ENCODE measurements around the gene CLIP2.
A peak's percentile ranks its signal among the peaks of the same experiment; 100 is the strongest.
"Not testable (repeated sequence)": the region's sequence is repeated elsewhere in the genome, so short reads cannot be mapped to it uniquely, and the experiment has no call there.

The CLIP2 gene

DNA sequence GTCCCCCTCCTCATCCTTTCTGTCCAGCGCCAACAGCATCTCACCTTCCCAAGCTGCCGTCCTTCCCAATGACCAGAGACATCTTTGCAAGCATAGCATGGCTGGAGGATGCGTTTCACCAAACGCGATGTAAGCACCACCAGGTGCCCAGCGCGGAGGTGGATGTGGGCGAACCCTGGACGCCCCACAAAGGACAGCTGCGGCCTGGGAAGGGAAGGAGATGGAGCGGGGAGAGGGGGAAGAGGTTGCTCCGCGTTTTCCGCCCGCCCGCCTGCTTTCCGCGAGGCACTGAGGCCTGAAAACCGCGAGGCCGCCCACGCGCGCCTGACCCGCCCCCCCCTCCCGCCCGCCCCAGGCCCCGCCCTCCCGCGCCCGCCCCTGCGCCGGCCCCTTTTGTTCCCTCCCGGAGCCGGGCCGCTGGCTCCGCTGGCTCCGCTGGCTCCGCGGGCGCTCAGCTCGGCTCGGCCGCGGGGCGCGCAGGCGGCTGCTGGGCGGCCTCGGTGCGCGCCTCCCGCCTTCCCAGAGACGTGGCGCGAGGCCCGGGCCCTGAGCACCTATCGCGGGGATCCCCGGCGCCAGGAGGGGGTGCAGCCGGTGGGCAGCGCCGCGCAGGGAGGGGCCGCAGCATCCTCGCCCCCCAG lies at the start of gene CLIP2:
Gene CLIP2 (plus strand): TSS at position 390 of the 641 bp plus-strand sequence. CDS start 28,140 bp downstream, outside the sequence.
- peak; percentile 40 to 59 (median 51) for DNase-seq (ENCODE audit: low read depth in 2 of 3, low spot score in 2 of 3)

DNA sequence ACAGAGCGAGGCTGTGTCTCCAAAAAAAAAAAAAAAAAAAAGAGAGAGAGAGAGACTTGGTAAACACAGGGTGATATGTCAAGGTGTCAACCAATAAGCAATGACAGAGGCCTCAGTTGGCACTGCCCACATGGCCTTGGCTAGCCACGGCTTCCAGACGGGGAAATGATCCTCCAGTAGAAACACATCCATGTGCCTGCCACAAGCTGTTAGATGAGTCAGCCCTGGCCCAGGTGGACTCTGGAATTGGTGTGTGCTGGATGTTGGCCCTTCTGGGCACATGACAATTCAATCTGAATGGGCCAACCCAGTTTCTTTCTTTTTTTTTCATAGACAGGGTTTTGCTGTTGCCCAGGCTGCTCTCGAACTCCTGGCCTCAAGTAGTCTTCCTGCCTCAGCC lies 48.7 kb upstream of the CLIP2 start:
- DNase-seq (ENCODE audit: low read depth in 2 of 3, low spot score in 2 of 3), result no peak

DNA sequence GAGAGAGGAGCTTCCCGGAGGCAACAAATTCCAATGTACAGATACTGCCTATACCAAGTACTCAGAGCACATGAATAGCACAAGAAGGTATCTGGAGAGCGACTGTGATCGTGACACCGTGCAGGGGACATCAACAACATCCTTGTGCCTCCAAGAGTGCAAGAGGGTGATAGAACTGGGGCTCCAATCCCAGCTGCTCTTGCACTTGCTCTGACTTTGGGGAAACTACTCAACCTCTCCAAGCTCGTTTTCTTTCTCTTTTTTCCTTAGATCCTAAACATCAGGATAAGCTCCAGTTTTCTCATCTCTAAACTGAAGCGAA lies 47.1 kb upstream of the CLIP2 start:
- no peak for DNase-seq (ENCODE audit: low read depth in 2 of 3, low spot score in 2 of 3)

DNA sequence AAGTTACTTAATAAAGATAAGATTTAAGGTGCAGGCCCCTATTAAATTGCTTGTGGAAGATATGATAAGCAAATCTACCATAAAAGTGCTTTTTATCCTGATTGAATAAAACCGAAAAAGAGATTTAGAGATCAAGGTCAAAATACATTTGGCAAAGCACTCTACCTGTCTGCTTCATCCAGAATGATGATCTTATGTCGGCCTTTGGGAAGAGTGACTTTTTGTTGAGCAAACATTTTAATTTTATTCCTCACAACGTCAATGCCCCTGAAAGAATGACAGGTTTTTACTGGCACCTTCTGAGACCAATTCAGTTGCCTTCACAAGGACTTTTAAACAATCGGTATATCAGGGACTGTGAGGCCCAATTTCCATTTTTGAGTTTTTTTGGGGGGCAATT lies 42.7 kb upstream of the CLIP2 start:
- no peak for DNase-seq (ENCODE audit: low read depth in 2 of 3, low spot score in 2 of 3)

DNA sequence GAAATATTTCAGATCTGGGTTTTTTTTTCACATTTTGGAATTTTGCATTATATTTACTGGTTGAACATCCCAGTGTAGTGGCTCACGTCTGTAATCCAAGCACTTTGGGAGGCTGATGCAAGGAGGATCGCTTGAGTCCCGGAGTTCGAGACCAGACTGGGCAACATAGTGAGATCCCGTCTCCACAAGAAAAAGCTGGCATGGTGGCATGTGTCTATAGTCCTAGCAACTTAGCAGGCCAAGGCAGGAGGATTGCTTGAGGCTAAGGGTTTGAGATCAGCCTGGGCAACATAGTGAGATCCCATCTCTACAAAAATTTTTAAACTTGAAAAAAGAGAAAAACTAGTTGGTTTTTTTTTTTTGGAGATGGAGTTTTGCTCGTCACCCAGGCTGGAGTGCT lies 41.1 kb upstream of the CLIP2 start:
- DNase-seq (ENCODE audit: low read depth in 2 of 3, low spot score in 2 of 3), result no peak

DNA sequence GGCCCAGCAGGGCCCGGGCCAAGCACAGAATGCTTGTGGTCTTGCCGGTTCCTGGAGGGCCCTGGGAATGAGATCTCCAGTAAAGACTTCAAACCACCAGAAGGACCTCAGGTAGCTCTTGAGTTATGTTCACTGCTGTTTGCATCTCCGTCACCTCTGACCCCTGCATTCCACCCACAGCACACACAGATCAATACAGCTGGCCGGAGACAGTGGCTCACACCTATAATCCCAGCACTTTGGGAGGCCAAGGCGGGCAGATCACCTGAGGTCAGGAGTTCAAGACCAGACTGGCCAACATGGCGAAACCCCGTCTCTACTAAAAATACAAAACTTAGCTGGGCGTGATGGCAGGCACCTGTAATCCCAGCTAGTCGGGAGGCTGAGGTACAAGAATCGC lies 40.1 kb upstream of the CLIP2 start:
- DNase-seq (ENCODE audit: low read depth in 2 of 3, low spot score in 2 of 3), result not testable (repeated sequence)

DNA sequence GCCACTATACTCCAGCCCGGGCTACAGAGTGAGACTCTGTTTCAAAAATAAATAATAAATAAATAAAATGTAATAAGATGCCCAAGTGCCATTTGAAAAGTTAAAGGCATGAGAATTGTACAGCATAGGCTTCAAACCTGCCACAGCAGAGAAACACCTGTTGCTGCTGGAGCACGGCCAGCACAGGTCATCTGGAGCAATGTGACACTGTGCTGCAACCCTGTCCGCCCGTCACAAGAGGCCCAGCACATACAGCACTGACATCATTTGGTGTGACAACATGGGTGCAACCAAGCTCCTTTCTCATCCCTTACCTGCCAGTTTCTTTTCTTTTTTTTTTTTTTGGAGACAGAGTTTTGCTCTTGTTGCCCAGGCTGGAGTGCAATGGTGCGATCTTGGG lies 36.3 kb upstream of the CLIP2 start:
- DNase-seq (ENCODE audit: low read depth in 2 of 3, low spot score in 2 of 3), result no peak

DNA sequence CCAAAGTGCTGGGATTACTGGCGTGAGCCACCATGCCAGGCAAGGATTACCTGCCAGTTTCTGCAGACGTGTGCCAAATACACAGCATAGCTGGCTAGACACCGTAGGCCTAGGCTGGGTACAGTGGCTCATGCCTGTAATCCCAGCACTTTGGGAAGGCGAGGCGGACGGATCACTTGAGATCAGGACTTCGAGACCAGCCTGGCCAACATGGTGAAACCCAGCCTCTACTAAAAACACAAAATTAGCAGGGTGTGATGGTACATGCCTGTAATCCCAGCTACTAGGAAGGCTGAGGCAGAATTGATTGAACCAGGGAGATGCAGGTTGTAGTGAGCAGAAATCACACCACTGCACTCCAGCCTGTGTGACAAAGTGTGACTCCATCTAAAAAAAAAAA lies 35.9 kb upstream of the CLIP2 start:
- no peak for DNase-seq (ENCODE audit: low read depth in 2 of 3, low spot score in 2 of 3)

DNA sequence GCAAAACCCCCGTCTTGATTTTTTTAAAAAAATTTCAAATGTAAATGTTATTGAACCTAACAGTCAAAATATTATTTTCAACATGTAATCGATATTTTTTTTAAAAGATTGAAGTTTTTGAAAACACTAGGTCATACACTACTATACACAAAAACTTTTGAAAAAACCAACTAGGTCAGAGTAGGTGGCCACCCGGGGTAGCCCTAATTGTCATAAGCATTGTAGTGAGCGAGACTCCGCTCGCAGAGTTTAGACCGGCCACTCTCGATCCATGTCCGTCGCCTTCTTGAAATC lies 35.4 kb upstream of the CLIP2 start:
- DNase-seq (ENCODE audit: low read depth in 2 of 3, low spot score in 2 of 3), result no peak

DNA sequence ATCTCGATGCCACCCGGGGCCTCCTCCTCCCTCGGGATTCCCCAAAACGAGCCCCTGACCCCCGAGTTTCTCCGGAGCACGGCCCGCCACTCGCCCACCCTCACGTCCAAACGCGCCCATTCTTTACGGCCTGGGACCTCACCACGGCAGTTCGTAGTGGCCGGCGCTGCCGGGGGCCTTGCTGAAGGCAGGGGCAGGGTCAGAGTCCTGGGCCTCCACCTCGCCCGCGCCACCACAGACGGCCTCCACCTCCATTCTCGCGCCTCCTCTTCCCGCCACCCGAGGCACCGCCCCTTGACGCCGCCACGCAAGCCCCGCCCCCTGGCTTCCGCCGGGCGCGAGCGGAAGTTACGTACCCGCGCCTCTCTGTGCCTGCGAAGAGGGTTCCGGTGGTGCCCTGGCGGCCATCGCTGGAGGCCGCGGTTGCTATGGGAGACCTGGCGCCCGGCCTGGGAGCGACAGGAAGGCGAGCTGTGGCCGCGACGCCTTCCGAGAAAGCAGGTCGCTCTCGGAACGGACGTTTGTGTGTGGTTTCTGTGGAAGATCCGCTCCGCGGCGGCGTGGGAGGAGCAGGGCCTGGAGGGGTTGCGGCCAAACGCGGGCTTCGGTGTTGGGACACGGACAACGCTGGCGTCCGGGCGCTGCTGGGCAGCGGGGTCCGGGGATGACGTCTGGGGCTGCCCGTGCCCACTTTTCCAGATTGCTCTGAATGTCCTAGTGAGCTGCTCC lies 34.9 kb upstream of the CLIP2 start, which contains the start of gene RFC2:
Gene RFC2 (minus strand): TSS at position 271 of the 729 bp plus-strand sequence. CDS start 16 bp downstream, at position 255.
- DNase-seq (ENCODE audit: low read depth in 2 of 3, low spot score in 2 of 3), result peak; percentile 97 to 98 (median 98)

DNA sequence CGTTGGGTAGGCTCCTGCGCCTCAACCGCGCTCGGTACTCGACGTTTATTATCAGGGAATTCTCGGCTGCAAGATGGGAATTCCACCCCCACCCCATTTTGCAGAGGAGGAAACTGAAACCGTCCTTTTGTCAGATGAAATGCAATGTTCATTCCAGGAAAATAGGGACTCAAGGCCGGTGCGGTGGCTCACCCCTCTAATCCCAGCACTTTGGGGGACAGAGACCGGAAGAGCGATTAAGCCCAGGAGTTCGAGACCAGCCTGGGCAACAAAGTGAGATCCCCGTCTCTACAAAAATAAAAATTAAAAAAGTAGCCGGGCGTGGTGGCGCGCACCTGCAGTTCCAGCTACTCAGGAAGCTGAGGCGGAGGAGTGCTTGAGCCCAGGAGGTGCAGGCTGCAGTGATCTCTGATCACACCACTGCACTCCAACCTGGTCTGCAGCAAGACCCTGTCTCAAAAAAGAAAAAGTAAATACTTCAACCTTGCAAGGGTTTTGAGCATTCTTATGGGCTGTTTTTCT lies 34.3 kb upstream of the CLIP2 start:
- no peak for DNase-seq (ENCODE audit: low read depth in 2 of 3, low spot score in 2 of 3)

DNA sequence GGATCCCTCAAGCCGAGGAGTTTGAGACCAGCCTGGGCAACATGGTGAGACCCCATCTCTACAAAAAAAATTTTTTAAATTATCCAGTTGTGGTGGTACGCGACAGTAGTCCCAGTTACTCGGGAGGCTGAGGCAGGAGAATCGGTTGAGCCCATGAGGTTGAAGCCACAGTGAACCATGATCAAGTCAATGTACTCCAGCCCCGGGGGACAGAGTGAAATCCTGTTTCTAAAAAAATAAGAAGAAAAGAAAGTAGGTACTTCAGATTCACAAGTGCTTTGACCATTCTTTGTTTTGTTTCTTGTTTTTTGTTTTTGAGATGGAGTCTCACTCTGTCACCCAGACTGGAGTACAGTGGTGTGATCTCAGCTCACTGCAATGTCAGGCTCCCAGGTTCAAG lies 33.7 kb upstream of the CLIP2 start:
- not testable (repeated sequence) for DNase-seq (ENCODE audit: low read depth in 2 of 3, low spot score in 2 of 3)

DNA sequence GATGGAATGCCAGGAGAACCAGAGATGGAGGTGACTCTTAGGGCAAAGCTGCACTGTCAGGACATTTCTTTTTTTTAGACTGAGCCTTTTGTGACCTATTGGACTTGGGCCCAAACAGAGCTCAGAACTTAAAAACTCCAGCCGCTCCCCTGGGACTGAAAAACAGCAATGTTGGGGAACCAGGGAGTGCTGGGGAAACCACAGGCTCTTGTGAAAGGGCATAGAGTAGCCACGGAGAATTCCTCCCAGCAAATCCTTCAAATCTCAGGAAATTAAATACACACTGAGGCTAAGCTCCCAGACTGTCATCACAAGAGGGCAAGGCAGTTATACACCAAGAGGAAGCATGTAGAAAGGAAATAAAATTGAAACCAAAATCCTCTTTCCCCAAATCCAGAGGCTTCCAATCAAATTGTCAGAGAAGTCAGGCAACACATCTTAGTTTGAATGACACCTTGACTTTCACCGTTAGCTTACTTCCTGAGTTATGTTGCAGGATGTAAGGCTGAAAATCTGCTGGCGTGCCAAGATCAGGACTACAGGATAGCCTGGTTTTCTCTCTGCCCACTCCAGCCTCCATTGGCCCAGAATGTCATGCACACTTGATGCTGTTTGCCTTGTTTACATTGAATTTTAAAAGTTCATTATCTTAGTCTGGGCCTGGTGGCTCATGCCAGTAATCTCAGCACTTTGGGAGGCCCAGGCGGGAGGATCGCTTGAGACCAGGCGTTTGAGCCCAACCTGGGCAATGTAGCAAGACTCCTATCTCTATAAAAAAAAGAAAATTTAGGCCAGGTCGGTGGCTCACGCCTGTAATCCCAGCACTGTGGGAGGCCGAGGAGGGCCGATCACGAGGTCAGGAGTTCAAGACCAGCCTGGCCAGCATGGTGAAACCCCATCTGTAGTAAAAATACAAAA lies 32.5 kb upstream of the CLIP2 start:
- DNase-seq (ENCODE audit: low read depth in 2 of 3, low spot score in 2 of 3), result no peak

DNA sequence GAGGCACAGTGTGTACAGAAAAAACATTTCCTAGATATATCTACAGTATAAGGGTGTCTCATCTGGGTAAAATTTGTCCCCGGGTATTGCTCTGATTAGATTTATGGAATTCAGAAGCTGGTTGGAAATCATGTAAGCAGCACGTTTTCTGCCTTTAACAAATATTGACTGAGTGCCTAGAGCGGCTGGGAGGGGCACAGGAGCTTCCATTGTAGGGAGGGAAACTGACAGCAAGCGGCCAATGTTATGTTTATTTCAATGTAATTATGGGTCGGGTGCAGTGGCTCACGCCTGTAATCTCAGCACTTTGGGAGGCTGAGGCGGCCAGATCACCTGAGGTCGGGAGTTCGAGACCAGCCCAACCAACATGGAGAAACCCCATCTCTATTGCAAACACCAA lies 30.6 kb upstream of the CLIP2 start:
- no peak for DNase-seq (ENCODE audit: low read depth in 2 of 3, low spot score in 2 of 3)

DNA sequence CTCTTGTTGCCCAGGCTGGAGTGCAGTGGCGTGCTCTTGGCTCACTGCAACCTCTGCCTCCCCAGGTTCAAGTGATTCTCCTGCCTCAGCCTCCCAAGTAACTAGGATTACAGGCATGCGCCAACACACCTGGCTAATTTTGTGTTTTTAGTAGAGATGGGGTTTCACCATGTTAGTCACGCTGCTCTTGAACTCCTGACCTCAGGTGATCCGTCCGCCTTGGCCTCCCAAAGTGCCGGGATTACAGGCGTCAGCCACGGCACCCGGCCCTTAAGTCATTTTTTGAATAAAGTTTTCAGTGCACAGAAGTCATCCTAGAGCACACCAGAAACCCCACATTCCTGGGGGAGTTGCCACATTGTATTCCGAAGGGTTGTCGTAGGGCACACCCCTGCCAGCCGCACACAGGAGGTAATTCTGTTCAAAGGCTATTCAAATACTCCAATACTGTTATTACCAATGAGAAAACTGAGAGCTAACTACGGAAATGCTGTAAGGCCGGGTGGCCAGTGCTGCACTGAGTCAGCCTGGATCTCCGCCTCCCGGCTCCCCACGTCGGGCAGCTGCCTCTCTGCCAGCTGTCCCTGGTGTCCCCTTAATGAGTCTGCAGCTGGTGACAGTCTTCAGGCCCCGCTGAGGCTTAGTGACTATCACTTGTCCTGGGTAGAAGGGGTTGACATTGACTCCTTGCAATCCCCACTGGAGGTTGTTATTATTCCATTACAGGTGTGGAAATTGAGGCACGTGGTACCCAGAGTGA lies 26.4 kb upstream of the CLIP2 start:
- no peak for DNase-seq (ENCODE audit: low read depth in 2 of 3, low spot score in 2 of 3)

DNA sequence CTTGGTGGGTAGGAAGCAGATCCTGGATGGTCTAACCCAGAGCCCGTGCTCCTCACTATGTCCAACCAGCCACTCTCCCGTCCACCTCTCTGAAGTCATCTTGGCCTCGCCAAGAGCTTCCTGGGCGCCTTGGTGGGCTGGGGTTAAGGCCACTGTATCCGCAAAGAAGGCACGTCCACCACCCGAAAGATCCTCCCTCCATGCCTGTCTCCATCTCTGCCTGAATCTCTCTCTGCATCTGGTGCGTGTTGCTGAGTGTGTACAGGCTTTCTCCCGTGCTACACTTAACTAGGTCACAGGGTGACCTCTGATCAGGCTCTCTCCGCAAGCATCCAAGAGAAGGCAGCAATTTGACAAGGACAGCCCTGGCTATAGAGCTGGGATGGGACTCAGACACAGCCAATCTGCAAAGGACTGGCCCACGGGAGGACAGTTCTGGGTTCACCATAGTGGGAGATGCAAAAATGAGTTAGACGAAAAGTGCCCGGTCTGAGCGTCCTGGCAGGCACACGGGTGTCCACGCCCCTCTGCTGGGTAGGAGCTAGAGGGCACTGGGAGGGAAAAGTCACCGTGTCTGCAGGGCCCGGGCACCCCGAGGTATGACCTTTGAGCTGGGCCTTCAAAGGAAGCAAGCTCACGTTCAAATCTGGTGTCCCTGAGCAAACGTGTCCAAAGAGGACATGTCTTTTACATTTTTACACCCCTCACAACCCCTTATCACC lies 25.6 kb upstream of the CLIP2 start:
- no peak for DNase-seq (ENCODE audit: low read depth in 2 of 3, low spot score in 2 of 3)

DNA sequence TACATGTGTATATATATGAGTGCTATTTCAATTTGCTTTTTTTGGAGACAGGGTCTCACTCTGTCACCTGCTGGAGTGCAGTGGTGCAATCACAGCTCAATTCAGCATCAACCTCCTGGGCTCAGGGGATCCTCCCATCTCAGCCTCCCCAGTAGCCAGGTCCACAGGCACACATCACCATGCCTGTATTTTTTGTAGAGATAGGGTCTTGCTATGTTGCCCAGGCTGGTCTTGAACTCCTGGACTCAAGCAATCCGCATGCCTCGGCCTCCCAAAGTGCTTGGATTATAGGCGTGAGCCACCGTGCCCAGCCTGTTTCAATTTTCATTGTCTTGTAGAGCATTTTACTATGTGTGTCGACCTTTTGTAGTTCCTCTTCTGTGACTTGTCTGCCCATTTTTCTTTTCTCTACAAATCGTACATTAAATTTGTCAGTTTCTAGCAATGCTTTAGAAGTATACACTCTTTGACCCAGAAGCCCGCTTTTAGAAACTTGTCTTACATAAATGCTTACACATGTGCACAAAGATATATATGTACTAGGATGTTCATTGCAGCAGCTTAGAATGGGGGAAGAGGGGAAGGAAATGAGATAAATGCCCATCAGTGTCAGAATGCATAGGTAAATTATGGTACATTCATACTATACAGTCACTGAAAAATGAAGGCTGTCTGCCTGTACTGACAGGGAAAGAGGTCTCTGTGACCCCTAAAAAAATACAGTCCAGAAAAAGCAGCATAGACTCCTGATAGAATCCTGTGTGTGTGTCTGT lies 22.8 kb upstream of the CLIP2 start:
- no peak for DNase-seq (ENCODE audit: low read depth in 2 of 3, low spot score in 2 of 3)

DNA sequence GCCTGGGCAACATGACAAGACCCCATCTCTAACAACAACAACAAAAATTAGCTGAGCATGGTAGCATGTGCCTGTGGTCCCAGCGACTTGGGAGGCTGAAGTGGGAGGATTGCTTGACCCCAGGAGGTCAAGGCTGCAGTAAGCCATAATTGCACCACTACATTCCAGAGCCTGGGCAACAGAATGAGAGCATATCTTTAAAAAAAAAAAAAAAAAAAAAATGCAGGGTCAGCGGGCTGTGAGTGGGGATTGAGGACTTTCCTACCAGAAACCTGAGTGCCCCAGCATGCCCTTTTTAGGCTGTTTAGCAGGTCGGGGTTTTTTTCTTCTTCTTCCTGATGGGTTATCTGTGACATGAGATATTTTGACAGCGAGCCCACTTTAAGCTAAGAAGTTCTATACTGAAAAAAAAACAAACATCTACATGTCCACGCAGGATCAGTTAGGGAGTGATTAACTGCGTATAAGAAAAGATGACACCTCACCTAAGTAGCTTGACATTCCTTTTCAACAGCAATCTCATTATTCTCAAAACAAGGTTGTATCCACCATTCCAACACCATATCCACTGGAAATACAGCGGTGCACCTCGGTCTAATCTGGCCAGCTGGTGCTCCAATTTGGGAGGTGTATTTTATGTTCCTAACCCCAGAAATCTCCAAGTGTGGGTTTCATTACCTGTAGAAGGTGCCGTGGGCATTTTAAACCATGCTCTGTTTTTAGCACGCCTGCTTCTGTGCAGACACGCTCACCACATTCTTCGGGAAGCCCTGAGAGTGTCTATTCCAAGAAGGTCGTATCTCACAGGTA lies 21.2 kb upstream of the CLIP2 start:
- DNase-seq (ENCODE audit: low read depth in 2 of 3, low spot score in 2 of 3), result no peak

DNA sequence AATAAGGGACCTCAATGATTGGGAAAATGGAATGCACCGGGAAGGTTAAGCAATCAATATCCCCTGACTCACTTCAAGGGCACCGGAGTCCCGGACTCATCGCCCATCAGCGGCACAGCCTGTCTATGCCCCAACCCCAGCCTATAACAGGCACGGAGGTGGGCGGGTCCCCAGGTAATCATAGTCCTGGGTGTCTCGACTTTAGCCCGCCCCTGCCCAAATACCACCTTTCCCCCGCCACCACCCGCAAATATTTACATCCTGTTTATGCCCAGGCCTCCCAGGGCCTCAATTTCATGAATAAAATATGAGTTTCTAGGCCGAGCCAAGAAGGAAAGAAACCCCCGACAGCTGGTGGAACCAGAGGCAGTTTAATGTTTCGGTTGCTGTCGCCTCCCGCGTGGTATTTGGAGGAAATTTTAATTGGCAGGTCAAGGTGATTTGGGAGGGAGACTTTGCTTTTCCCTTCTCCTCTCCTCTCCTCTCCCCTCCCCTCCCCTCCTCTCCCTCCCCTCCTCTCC lies 19.4 kb upstream of the CLIP2 start:
- no peak for DNase-seq (ENCODE audit: low read depth in 2 of 3, low spot score in 2 of 3)
